ENCODE data around the gene TREML4.

DNA sequence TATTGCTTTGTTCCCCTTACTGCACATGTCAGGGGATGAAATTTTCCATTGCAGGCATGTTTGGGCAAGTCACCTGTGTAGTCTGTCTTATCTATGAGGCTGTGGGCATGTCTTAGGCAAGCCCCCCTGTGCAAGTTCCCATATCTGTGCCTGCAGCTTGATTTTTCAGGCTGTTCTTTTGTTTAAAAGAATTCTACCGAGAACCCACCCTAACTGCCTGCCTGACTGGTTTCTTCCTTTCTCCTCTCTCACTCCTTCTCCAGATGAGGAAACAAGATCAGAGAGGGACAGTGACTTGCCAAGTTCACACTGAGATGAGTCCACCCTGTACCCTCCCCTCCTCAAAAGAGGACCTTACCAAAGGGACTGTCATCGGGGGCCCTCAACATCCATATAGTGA lies 38.2 kb upstream of the TREML4 start:
- no peak for TF ChIP-seq ZNF274 (IDR thresholded peaks at IDR 0.05; ENCODE audit: low read depth, low read length)
- TF ChIP-seq YY1 (IDR thresholded peaks at IDR 0.05; ENCODE audit: insufficient read depth, insufficient read length): no peak
- TF ChIP-seq SUZ12 (IDR thresholded peaks at IDR 0.05; ENCODE audit: extremely low read depth, insufficient read depth, insufficient read length): no peak
